Stimulated activated CD4-positive, alpha-beta T cell treated with anti-CD3 and anti-CD28 coated beads, Interleukin-1b, Interleukin-23, amount 100 ng/mL, for 48 hours (primary cell): ENCODE data around the gene SOAT1.
"Not testable (repeated sequence)": the region's sequence is repeated elsewhere in the genome, so short reads cannot be mapped to it uniquely, and the experiment has no call there.

Source experiments
- DNase-seq: peaks from one replicate; pipeline ENCODE4 v3.0.0-alpha.2; 2020

SOAT1 gene

DNA sequence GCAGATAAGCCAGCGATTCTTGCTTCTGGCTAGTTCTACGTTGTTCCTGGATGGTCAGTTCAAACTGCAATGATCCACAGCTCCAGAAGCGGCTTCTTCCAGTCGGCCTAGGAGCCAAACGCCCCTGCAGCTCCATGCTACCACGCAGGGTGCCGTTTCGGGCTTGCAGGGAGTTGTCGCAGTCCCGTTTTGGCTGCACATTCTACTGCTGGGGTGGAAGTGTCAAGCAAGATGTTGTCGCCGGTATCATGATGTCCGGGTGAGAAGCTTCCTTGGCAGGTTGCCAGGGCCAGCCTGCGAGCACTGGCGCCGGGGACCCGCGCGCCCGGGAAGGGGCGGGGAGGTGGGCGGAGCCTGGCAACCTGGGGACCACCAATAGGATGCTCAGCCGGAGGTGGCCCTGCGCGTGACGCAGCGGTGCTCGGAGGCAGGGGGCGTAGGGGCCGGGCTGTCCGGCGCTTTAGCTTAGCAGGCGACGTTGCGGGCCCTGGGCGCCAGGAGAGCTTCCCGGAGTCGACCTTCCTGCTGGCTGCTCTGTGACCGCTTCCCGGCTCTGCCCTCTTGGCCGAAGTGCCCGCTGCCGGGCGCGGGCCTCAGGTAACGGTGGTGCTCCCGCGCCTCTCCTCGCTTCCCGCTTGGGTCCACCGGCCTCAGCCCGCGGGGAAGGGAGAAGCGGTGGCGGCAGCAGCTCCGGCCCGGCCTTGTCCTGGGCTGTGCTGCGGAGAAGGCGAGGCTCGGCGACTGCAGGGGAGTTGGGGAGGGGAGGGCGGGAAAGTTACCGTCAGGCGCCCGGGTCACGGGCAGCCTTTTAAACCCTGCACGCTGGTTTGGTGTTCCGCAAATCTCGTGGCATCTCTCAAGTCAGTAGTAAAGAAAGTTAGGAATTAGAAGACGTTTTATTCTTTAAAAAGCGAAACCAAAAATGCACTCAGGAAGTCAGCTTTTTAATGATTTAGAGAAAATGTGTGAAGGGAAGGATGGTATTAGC, at the start of gene SOAT1:
Gene SOAT1 (plus strand): TSS at position 458 of the 988 bp plus-strand sequence. CDS start 8,888 bp downstream, outside the sequence.
- peak; percentile 92 for DNase-seq

DNA sequence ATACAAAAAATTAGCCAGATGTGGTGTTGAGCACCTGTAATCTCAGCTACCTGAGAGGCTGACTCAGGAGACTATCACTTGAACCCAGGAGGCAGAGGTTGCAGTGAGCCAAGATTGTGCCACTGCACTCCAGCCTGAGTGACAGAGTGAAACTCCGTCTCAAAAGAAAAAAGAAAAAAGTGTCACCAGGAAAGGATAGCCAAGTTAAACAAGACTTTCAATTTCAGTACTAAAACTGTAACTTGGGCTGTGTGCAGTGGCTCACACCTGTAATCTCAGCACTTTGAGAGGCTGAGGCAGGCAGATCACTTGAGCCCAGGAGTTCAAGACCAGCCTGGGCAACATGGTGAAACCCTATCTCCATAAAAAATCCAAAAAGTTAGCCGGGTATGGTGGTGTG, 48.2 kb upstream of the SOAT1 start:
- not testable (repeated sequence) for DNase-seq

DNA sequence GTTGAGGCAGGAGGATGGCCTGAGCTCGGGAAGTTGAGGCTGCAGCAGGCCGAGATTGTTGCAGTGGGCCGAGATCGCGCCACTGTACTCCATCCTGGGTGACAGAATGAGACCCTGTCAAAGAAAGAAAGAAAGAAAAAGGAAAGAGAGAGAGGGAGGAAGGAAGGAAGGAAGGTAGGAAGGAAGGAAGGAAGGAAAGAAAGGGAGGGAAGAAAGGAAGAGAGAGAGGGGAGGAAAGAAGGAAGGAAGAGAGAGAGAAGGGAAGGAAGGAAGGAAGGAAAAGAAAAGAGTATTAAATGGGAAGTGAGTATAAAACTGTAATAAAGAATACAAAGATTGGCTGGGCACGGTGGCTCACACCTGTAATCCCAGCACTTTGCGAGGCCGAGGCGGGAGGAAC, 45.7 kb upstream of the SOAT1 start:
- DNase-seq, result no peak

DNA sequence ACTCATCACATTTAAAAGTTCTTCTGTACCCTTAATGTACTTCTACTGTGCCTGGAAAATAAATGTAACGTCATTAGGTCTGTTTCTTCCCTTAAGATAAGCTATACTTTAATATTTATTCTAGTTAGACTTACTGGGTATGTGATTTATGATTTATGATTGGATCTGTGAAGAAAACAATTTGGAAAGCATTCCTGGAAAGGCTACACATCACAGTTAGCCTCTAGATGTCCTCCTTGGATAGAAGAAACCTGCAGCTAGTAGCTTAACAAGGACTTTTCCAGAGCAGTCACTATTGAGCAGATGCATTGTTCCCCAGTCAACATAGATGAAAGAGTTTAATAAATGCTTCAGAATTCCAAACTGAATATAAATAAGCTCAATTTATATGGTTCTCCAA, 41.9 kb upstream of the SOAT1 start:
- DNase-seq, result no peak

DNA sequence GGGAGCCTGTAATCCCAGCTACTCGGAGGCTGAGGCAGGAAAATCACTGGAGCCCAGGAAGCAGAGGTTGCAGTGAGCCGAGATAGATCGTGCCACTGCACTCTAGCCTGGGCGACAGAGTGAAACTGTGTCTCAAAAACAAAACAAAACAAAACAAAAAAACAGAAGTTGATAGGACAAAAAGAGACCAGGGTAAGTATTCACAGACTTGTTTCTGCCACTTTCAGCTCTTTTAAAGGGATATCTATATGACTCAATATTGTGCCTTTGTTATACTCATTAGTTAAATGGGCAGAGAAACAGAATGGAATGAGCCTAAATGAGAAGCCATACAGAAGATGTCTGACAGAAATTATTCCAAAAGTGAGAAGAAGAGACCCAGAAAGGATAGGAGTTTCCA, 41.0 kb upstream of the SOAT1 start:
- no peak for DNase-seq

DNA sequence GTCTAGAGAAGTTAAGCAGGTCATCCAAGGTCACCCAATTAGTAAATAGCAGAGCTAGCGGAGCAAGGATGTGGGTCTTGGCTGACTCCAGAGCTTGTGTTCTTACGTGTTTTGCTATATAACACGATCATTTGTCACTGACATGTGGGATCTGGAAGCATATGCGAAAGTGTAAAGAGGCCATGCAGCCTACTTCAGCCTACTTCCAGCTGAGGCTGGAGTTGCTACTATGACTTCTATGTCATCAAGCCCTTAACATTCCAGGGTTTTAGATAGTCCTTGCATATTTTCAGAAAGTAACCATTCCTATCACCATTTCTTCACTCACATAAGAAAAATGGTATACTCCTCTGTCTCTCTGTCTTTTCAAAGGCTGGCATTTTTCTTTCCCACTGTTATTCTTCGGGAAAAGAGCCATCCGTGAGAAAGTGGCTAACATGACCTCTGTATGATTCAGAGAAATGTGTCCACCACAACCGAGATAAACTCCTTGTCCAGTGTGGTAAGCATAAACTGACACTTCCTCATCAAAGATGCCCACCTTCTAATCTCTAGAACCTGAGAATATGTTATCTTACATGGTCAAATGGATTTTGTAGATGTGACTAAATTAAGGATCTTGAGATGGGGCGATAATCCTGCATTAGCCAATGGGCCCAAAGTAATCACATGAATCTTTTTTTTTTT, 40.2 kb upstream of the SOAT1 start:
- no peak for DNase-seq

DNA sequence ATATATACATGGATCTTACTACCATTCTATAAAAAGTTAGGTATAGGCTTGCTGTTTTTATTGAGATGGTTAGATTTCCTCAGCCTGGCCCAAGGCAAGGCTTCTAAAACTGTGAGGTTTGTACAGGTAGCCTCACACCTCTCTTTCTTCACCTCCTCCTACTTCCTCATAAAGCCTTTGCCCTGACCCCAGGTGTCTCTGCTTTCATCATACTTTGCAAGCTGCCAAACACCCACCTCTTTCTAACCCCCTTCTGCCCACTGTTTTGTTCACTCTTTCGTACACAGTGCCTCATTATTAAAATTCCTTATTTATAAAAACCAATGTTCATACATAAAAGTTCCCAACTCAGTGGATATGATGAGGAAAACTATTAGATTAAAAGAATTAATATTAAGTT, 31.4 kb upstream of the SOAT1 start:
- no peak for DNase-seq

DNA sequence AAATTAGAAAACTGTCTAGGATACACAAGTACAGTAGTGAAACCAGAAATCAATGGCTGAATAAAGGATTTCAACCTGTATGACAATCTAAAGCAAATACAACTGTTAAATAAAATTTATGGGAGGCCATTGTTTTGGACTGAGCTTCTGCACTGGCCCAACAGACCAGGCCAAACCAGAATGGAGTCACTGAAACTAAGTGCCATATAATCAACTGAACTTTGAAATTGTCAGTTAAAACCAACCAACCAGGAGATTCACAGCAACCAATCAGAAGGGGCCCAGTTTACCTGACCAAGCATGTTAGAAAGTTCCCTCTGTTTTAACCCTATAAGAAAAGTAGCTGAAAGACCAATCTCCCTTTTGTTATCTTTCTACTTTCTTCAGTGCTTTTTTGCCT, 30.5 kb upstream of the SOAT1 start:
- DNase-seq, result no peak

DNA sequence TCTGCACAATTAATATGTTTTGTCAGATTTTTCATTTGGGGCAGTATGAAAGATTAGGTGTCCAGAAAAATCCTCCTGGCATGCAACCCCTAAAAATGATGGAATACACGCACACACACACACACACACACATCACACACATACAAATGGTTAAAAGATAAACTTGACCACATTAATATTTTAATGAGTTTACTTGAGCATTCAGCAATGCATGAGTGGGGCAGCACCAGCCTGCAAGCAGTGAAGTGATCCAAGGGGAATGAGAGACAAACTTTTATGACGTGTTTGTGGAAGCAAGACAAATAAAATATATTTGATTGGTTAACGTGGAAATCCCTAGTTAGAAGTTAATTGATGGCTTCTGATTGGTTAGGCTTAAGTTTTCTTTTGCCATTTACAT, 29.1 kb upstream of the SOAT1 start:
- no peak for DNase-seq

DNA sequence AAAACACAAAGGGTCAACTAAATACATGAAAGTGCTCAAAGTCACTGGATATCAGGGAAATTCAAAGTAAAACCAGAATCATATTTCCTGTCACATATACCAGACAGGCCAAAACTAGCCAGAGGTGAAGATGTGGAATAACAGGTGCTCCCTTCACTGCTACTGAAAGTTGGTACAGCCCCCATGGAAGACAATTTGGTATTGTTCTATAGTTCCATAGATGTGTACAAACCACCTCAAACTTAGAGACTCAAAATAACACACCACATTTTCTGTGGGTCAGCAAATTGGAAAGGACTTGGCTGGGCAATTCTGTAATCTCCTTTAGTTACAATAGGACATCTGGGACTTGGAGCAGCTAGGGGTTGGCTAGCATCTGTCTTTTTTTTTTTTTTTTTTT, 24.5 kb upstream of the SOAT1 start:
- DNase-seq, result no peak

DNA sequence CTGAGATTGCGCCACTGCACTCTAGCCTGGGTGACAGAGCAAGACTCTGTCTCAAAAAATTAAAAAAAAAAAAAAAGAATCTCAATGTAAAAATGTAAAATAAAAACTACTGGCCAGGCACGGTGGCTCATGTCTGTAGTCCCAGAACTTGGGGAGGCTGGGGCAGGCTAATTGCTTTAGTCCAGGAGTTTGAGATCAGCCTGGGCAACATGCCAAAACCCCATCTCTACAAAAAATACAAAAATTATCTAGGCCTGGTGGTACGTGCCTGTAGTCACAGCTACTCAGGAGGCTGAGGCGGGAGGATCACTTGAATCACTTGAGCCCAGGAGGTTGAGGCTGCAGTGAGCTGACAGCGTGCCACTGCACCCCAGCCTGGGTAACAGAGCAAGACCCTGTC, 19.2 kb upstream of the SOAT1 start:
- not testable (repeated sequence) for DNase-seq

DNA sequence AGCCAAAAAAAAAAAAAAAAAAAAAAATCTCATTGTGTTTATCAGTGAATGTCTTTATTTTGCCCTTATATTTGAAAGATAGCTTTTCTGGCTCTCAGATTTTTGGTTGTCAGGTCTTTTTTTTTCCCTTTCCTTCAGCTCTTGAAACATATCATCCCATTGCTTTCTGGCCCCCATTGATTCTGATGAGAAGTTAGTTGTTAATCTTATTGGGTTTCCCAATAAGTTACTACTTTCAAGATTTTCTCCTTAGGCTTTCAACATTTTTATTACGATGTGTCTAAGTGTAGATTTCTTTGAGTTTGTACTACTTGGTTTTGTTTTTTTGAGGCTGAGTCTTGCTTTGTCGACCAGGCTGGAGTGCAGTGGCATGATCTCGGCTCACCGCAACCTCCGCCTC, 14.7 kb upstream of the SOAT1 start:
- DNase-seq, result no peak

DNA sequence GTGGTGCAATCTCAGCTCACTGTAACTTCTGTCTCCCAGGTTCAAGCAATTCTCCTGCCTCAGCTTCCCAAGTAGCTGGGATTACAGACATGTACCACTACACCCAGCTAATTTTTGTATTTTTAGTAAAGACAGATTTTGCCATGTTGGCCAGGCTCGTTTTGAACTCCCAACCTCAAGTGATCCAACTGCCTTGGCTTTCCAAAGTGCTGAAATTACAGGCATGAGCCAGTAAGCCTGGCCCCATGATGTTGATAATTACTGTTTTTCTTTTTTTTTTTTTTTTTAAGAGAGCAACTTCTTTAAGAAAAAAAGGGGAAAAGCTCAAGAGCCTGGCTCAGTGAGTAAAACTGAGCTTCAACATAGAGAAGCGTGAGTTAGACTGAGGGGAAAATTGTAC, 9.6 kb upstream of the SOAT1 start:
- DNase-seq, result no peak

DNA sequence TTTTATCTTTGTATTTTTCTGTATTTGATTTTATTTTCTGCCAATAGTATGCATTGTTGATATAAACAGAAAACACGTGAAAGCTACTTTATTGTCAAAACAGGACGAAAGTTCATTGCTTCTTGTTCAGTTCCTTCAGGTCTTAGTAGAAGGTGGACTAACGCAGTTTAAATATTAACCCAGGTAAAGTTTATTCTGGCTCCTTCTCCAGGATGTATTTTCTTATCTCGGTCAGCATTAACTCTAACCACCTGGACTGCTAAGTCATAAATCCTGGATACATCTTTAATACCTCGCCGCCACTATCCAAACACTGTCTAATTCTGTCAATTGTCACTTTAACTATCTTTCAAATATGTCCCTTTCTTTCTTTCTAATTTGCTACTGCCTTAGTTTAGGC, 5.7 kb upstream of the SOAT1 start:
- DNase-seq, result no peak

DNA sequence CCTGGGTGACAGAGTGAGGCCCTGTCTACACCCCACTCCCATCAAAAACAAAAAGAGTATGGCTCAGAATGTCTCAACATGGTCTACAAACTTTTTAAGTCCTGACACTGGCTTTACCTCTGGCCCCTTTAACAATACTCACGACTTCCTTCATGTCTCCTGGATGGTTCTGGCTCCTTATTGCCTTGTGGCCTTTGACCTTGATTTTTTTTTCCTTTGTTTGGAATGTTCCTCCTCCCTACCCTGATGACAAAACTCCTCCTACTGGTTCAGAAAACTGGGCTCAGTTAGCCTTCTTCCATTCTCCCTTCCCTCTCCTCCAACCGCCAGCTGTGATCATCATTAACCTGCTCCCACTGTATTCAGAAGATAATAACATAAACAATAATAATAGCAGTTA, 4.6 kb upstream of the SOAT1 start:
- no peak for DNase-seq

DNA sequence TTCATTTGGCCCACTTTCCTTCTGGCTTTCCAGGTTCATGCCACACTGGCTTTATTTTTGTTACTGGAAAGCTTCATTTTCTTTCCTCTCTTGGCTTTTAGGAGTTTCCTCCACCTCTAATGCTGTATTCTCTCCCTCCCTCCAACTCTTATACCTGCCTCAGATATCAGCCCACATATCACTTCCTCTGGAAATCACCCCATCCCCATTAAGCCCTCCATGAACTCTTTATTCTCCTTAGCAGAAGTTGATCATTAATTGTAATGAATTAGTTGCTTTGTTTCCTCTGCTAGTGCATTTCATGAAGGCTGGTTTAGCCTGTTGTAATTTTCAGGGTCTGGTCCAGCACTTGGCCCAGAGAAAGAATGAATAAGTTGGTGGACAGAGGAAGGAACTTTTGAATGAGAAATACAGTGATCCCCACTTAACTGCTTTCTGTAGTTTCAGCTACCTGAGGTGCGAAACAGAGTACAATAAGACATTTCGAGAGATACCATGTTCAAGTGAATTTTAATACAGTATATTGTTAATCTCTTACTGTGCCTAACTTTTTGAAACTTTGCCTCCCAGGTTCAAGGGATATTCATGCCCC, 1.7 kb downstream of the SOAT1 start:
- DNase-seq, result no peak

DNA sequence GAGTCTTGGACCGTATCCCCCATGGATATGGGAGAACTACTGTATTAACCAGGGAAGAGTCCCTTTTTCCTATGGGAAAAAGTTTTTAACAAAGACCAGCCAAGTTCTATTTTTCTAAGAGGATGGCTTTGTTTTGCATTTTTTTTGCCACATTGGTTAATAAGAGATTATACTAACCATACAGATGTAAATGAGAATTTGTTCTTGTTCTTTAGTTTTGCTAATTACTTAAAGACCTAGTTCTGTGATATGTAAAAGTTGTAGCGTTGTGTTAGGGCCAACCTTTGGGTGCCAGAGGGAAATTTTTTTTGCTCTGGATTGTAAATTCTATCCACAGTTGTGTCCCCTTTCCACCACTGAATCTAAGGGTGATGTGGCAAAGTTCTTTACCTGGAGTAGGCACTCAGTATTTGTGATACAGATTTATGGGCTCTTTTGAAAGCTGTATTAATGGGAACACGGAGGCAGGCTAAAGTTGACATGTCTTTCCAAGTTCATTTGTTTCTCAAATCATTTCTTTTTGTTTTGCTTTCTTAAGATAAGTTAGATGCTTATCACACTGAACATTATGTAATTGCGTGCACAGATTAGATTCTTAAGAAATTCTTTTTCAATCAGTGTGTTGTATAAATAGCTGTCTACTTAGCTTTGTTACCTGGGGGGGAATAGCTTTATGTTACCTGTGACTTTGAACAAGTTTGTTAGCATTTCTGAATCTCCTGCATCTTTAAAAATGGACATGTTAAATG, 2.9 kb downstream of the SOAT1 start:
- DNase-seq, result no peak

DNA sequence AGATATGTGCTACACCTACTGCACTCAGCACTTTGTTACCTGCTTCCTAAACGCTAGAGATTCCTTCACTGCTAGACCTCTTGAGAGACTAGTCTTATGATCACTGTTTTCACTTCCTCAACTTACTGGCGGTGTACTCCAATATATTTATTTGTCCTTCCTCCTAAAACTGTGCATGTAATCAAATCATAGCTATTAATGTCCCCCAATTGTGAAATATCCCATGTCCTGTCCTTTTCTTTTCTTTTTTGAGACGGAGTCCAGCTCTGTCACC, 3.4 kb downstream of the SOAT1 start:
- DNase-seq, result no peak

DNA sequence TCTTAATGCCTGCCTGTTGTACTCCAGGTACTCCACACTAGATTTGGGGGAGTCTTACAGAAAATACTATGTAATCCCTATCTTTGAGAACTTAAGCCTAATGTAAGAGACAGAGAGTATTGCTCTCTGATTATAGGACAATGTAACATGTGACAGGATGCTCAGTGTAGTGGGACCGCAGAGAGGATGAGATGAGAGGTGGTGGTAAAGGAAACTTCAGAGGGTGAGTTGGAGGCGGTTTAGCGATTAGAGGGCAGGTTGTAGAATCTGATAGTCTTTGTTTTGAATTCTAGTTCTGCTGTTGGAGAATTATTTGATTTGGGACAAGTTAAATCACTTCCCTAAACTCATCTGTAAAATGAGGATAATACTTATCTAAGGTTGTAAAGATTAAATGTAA, 5.4 kb downstream of the SOAT1 start:
- DNase-seq, result peak; percentile 52

DNA sequence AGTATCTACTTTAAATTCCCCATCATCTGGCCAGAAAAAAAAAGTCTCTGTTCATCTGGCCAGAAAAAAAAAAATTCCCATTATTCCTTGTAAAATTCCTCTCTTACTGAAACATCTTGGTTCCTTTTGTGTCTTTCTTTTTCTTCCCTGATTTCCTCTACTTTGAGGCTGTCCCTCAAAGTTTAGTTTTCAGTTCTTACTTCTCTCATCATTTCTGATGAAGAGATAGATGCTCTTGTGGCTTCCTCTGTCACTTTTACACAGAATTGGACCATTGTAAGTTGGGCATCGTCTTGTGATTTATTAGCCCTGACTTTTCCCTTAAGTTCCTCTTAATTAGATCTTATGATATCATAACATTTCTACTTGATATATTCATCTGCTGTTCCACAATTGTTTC, 6.5 kb downstream of the SOAT1 start:
- no peak for DNase-seq

DNA sequence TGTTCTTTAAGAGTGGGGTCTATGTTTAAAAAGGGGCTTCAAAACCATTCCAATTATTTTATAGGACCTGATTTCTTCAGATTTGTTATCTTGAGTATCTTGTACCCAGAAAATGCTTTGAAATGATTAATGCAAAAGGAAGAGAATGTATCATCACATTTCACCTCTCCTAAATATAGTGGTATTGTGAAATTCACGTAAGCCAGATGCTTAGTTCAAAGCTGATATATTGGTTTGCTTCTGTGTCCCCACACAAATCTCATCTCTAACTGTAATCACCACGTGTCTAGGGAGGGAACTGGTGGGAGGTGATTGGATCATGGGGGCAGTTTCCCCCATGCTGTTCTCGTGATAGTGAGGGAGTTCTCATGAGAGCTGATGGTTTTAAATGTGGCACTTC, 8.5 kb downstream of the SOAT1 start:
- no peak for DNase-seq

DNA sequence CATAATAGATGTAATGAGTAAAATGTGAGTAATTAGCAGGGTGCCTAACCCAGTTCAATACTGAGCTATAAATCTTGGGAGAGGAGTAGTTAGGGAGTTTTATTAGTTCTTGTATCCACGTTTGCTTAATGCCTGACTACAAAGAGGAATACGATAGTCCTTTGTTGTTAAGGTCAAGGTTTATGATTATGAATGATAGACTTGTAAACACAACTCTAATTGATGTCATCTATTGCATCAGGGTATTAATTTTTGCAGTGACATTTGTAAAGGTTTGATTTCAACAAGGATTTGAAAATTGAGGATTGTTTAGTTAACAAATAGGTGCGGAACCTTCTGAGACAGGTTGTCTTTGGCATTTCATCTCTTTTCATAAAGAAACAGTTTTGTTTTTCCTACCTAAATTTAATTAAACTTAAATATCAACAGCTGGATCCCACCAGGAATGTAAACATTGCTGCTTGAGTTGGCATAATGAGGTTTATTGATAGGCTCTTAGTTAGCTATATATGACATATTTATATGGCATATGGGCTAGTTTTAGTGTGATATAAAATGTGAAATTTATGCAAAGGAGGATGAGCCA, 9.7 kb downstream of the SOAT1 start:
- no peak for DNase-seq

DNA sequence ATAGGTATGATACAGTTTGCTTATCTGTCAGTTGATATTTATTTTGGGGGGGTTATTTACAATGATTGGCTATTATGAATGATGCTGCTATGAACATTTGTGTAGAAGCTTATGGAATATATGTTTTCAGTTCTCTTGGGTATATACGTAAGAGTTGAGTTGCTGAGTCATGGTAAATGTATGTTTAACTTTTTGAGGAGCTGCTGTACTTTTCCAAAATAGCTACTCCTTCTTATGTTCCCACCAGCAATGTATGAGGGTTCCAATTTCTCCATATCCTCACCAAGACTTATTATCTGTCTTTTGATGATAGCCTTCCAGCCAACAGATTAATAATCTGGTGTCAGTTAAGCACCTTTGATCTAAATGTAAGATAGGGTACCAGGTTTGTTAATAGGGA, 11.9 kb downstream of the SOAT1 start:
- DNase-seq, result no peak
